ENCODE measurements around the gene DNM2.

Gene DNM2

DNA sequence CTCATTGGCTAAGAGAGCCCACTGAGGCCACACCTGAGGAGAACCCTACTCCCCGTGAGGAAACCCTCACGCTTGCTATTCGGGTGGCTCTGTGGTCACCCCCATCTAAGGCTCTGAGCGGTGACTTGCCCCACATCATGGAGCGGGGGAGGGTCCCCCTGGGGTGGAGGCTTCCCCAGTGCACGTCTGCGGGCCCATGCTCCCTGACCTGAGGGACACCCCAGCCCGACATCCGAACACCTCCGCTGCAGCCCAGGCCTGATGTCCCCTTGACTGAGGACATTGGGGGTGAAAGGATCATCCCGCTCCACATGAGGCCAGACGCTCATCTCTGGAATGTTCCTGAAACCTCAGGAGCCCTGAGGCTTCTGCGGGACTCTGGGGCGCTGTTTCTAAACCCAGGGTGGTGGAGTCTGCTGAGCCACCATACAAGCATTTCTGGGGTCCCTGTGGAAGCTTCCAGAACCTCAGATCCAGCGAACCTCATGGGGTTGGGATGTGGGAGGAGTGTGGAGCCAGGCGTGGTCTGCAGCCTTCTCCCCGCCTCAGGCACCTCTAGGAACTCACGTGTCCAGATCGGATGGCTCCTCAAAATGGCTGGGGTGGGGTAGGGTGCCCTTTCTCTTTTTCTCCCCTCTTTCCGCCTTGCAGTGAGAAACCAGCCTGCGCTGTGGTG lies 98.2 kb downstream of the DNM2 start:
- DNase-seq (ENCODE audit: low read depth in 2 of 2) = no peak

GRCh38 chr19:10816691-10817090 lies 98.8 kb downstream of the DNM2 start:
- DNase-seq (ENCODE audit: low read depth in 2 of 2) = no peak

DNA sequence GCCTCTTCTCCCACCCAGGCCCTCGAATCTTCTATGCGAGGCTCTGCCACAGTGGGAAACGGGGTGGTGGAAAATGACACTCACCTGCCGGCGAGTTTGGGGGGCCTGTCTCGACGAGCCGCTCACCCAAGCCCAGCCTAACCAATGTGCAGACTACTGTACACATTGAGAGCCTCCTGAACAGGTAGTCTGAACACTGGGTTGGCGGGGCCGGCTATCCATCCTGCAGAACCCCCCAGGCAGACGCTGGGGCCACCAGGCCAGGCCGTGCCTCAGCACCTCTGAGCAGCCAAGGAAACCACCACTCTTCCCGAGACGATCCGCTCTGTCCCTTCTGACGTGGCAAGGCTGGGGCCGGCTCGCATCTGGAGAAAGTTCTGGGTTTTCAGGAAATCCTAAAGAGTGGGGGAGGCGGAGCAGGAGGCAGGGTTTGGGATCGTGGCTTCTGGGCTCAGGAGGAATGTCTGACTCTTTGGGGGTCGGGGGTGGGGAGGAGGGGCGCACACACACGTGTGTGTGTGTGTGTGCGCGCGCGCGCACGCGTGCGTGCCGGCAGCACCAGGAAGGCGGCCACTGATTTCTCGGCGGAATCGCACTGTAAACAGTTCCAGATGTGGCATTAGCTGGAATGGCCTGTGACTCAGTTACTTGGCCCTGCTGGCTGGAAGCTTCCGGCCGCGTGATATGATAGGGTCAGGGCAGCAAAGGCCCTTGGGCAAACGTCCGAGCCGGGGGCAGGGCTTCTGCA lies 99.6 kb downstream of the DNM2 start:
- DNase-seq (ENCODE audit: low read depth in 2 of 2) = no peak

DNA sequence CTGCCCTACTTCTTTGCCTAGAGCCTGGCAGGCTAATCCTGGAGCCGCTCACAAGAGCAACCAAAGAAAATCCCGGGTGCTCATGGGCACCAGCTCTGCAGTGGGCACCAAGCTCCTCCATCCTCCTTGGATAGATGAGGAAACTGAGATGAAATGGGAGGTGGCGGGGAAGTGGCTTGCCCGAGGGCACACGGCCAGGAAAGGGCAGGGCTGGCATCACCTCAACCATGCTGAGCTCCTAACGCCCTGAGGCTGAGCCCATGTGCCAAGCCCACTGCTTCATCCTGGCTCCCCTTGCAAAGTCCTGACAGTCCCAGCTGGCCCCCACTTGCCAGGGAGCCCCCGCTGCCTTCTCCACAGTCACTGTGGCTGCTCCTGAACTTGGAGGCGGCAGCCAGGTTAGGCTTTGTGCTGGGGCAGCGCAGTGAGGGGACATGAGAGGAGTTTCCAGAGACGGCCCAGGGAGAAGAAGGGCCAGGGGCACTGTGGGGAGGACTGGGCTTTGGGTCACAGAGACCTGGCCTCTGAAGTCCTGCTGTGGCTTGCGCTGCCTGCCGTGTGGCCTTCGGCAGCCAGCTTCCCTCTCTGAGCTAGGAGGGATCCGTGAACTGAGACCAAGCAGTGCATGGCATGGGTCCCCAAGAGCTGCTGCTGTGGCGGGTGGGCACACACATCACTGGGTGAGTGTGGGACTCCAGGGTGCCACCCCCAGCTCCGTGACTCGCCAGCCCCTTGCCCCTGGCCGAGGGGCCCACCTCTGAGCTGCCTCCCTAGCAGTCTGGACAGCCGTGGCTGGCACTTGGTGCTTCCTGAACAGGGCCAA lies 100.6 kb downstream of the DNM2 start:
- no peak for DNase-seq (ENCODE audit: low read depth in 2 of 2)

GRCh38 chr19:10819124-10820060 lies 101.5 kb downstream of the DNM2 start:
- DNase-seq (ENCODE audit: low read depth in 2 of 2) = no peak

- no peak for DNase-seq (ENCODE audit: low read depth in 2 of 2)
Measured at GRCh38 chr19:10820173-10820572, 102.3 kb downstream of the DNM2 start.

GRCh38 chr19:10823690-10824089 lies 105.8 kb downstream of the DNM2 start:
- DNase-seq (ENCODE audit: low read depth in 2 of 2) = no peak

DNA sequence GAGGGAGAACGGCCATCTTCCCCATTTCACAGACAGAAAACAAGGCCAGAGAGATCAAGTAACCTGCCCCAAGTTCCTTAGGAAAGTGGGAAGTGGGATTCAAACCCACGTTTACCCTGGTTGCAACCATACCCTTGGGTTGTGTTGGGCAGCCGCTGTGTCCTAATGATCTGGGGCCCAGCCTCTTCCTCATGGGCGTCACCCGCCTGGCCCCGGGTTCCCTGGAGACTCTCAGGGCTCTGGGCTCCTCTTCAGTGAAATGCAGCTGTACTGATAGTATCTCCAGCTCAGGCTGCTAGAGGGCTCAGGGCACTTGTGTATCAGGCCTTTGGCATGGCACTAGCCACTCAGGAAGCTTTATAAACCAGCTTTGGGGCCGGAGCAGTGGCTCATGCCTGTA lies 108.4 kb downstream of the DNM2 start:
- no peak for DNase-seq (ENCODE audit: low read depth in 2 of 2)

GRCh38 chr19:10826846-10827245 lies 109.0 kb downstream of the DNM2 start:
- no peak for DNase-seq (ENCODE audit: low read depth in 2 of 2)

GRCh38 chr19:10828981-10829821 lies 111.3 kb downstream of the DNM2 start:
- DNase-seq (ENCODE audit: low read depth in 2 of 2) = no peak

- no peak for DNase-seq (ENCODE audit: low read depth in 2 of 2)
Measured at GRCh38 chr19:10829967-10830366, 112.1 kb downstream of the DNM2 start.

DNA sequence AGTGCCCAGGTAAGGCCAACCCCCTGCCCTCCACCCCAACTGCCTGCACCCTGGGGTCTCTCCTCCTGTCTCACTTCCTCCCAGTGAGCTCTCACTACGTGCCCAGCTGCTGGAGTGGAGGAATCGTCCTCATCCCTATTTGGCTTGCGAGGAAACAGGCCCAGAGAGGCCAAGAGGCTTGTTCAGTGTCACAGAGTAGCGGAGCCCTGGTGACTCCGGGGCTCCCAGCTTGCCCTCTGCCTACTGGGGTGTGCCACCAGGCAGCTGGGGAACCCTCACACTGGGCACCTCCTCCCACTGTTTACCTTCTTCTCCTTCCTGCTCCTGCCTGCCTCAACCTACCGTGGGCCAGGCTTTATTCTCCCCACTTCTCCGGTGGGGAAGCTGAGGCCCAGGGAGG lies 112.5 kb downstream of the DNM2 start:
- DNase-seq (ENCODE audit: low read depth in 2 of 2) = no peak

GRCh38 chr19:10830931-10831779 lies 113.3 kb downstream of the DNM2 start:
- DNase-seq (ENCODE audit: low read depth in 2 of 2) = no peak

GRCh38 chr19:10831987-10832938 lies 114.4 kb downstream of the DNM2 start:
- DNase-seq (ENCODE audit: low read depth in 2 of 2) = no peak

DNA sequence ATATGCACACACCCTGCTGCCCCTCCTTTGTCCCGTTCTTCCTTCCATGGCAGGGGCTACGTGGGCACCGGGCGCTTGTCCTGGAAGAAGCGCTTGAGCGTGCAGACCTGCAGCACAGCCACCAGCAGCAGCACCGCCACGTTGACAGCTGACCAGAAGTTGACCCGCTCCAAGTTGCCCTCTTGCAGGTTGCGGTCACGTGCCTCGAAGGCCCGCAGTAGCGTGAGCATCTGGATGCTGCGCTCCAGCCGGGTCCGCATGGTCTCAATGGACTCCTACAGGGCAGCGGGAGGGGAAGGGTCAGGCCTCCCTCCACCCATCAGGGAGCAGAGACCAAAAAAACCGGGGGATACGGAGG lies 115.0 kb downstream of the DNM2 start:
- DNase-seq (ENCODE audit: low read depth in 2 of 2) = no peak

- DNase-seq (ENCODE audit: low read depth in 2 of 2) = no peak
Measured at GRCh38 chr19:10835089-10835753, 117.3 kb downstream of the DNM2 start.

DNA sequence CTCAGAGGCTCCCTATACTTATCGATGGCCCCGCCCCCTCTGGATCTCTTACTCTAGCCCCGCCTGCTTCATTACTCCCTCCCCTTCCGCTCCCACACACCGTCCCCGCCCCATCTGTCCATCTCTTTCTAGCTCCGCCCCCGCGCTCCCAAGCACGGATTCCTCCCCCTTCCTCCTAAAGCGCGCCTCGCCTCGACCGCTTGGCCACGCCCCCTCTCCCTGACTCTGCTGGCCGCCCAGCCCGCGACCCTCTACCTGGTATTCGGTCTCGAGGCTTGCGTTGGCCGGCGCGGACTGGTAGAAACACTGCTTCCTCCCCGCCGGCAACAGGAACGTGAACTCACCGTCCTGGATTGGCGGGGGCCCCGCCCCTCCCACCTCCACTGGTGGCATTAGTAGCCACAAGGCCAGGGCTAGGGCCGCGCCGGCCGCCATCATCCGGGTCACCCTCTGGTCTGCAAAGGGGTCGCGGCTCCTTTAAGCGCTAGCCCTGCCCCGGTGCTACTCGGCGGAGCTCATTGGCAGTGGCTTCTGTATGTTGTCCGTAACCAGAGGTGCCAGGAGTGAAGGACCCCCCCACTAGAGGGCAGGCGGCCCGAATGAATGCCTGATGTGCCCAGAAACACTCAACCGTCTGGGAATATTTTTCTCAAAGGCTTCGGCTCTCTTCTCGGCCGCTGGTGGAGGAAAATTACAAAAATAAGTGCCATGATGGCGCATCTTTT lies 118.0 kb downstream of the DNM2 start, which contains the start of gene TMED1:
Gene TMED1, minus strand, starts transcription at position 459 of the 725 bp plus-strand sequence. Its CDS starts 21 bp downstream, at position 438.
- peak; percentile 93 to 96 for DNase-seq (ENCODE audit: low read depth in 2 of 2)
